HG03025 (cell line): ENCODE results near the gene SPEM1.

ENCODE experiments used
- ATAC-seq: cut with Tn5 transposase; IDR thresholded peaks from one replicate; pipeline ENCODE4 v1.9.1; 2021; ENCODE audit warnings: mild to moderate bottlenecking, moderate library complexity; ENCODE audit not compliant: unreplicated experiment, low FRiP score

The SPEM1 gene

GRCh38 chr17:7396147-7396546 is 24.0 kb upstream of the SPEM1 start:
- no peak for ATAC-seq

- no peak for ATAC-seq
Measured at GRCh38 chr17:7398612-7399011, 21.5 kb upstream of the SPEM1 start.

GRCh38 chr17:7403043-7403726 is 16.9 kb upstream of the SPEM1 start:
- ATAC-seq, result no peak

- ATAC-seq, result no peak
Measured at GRCh38 chr17:7403727-7403976, 16.5 kb upstream of the SPEM1 start.

GRCh38 chr17:7403977-7404736 is 16.0 kb upstream of the SPEM1 start, which contains the start of gene TMEM256:
TSS of gene TMEM256 (minus strand) at chr17:7404097. CDS start at chr17:7404084, 13 bp downstream.
- peak; percentile 81 for ATAC-seq

- peak; percentile 7 for ATAC-seq
Measured at GRCh38 chr17:7404737-7405349, 15.3 kb upstream of the SPEM1 start.

- ATAC-seq, result no peak
Measured at GRCh38 chr17:7405350-7406234, 14.5 kb upstream of the SPEM1 start.

GRCh38 chr17:7406235-7406825 is 13.8 kb upstream of the SPEM1 start:
- no peak for ATAC-seq

- ATAC-seq, result no peak
Measured at GRCh38 chr17:7407082-7407481, 13.0 kb upstream of the SPEM1 start.

- no peak for ATAC-seq
Measured at GRCh38 chr17:7407485-7408251, 12.5 kb upstream of the SPEM1 start, which contains the start of gene NLGN2. TSS of gene NLGN2 (plus strand) at chr17:7407845. CDS start at chr17:7408256, 411 bp downstream.

GRCh38 chr17:7408252-7408727 is 11.8 kb upstream of the SPEM1 start:
- no peak for ATAC-seq

GRCh38 chr17:7408863-7409262 is 11.3 kb upstream of the SPEM1 start:
- ATAC-seq, result no peak

GRCh38 chr17:7409716-7410115 is 10.4 kb upstream of the SPEM1 start:
- ATAC-seq, result no peak

GRCh38 chr17:7410634-7411426 is 9.3 kb upstream of the SPEM1 start:
- no peak for ATAC-seq

GRCh38 chr17:7411427-7411750 is 8.7 kb upstream of the SPEM1 start:
- ATAC-seq, result no peak

GRCh38 chr17:7413346-7413985 is 6.7 kb upstream of the SPEM1 start:
- ATAC-seq, result no peak

GRCh38 chr17:7414837-7415236 is 5.3 kb upstream of the SPEM1 start:
- ATAC-seq, result no peak

GRCh38 chr17:7415784-7416183 is 4.3 kb upstream of the SPEM1 start:
- no peak for ATAC-seq
